ENCODE data around the gene FADS1. TPM values are rescaled to one million over a fixed set of nuclear protein-coding genes. Genes with fewer than 3 reads are reported as not detected.
A peak's percentile ranks its signal among the peaks of the same experiment; 100 is the strongest.

The FADS1 gene
- total RNA-seq, 1 donor from 2014 or later, result 74.6 TPM

GRCh38 chr11:61757213-61757862 lies 59.5 kb downstream of the FADS1 start:
- DNase-seq (ENCODE audit: low read depth) (no peak), FAIRE-seq (no peak)
- Mint-ChIP-seq H3K36me3 (ENCODE audit: low read depth, unreplicated experiment) (peaks cover 4% of the 10 kb centered on the region), H3K4me3 (ENCODE audit: unreplicated experiment) (peak overlapping the region; percentile 31), H3K9me3 (ENCODE audit: unreplicated experiment) (no peaks in the 10 kb centered on the region), H3K27ac (ENCODE audit: unreplicated experiment) (no peak overlapping the region), H3K4me1 (ENCODE audit: low read depth, unreplicated experiment) (peaks cover 24% of the 10 kb centered on the region), H3K27me3 (ENCODE audit: low read depth, unreplicated experiment) (no peaks in the 10 kb centered on the region)
- Histone ChIP-seq H3K9ac (ENCODE audit: low read length) (no peak overlapping the region), H3K36me3 (ENCODE audit: insufficient read depth, low read length) (no peaks in the 10 kb centered on the region), H3K27ac (ENCODE audit: low read depth, low read length) (no peak overlapping the region), H3K4me2 (ENCODE audit: low read length) (peak overlapping the region; percentile 68), H2AFZ (ENCODE audit: low read depth, low read length) (no peak overlapping the region), H3K9me3 (ENCODE audit: insufficient read depth, low read depth, low read length) (no peaks in the 10 kb centered on the region), H3K79me2 (ENCODE audit: insufficient read depth, low read length) (peaks cover 74% of the 10 kb centered on the region), H4K20me1 (ENCODE audit: insufficient read depth, low read length) (peaks cover 10% of the 10 kb centered on the region), H3K4me1 (ENCODE audit: insufficient read depth, low read length) (peaks cover 54% of the 10 kb centered on the region), H3K27me3 (ENCODE audit: insufficient read depth, low read length) (no peaks in the 10 kb centered on the region), H3K4me3 (ENCODE audit: insufficient read depth, low read depth, low read length) (no peak overlapping the region)
- TF ChIP-seq CTCF (IDR thresholded peaks at IDR 0.05; ENCODE audit: insufficient read depth, low read depth, low read length) (no peak), EZH2 (IDR thresholded peaks at IDR 0.05; ENCODE audit: insufficient read depth, low read length) (no peak)

GRCh38 chr11:61756452-61757212 lies 60.2 kb downstream of the FADS1 start:
- H3K36me3 ChIP-seq (ENCODE audit: insufficient read depth, low read length), result no peaks in the 10 kb centered on the region
- no peaks in the 10 kb centered on the region for H3K9me3 ChIP-seq (ENCODE audit: insufficient read depth, low read depth, low read length)
- FAIRE-seq, result no peak
- peak overlapping the region; percentile 31 for H3K4me3 Mint-ChIP-seq (ENCODE audit: unreplicated experiment)
- peak overlapping the region; percentile 68 for H3K4me2 ChIP-seq (ENCODE audit: low read length)
- peaks cover 20% of the 10 kb centered on the region for H3K4me1 Mint-ChIP-seq (ENCODE audit: low read depth, unreplicated experiment)
- peaks cover 68% of the 10 kb centered on the region for H3K79me2 ChIP-seq (ENCODE audit: insufficient read depth, low read length)
- H3K27ac ChIP-seq (ENCODE audit: low read depth, low read length), result peak overlapping the region; percentile 51
- peaks cover 4% of the 10 kb centered on the region for H4K20me1 ChIP-seq (ENCODE audit: insufficient read depth, low read length)
- no peak overlapping the region for H3K4me3 ChIP-seq (ENCODE audit: insufficient read depth, low read depth, low read length)
- H3K27me3 Mint-ChIP-seq (ENCODE audit: low read depth, unreplicated experiment), result no peaks in the 10 kb centered on the region
- H2AFZ ChIP-seq (ENCODE audit: low read depth, low read length), result peak overlapping the region; percentile 37
- peak overlapping the region; percentile 62 for H3K27ac Mint-ChIP-seq (ENCODE audit: unreplicated experiment)
- H3K36me3 Mint-ChIP-seq (ENCODE audit: low read depth, unreplicated experiment), result peaks cover 2% of the 10 kb centered on the region
- peak; percentile 26 for DNase-seq (ENCODE audit: low read depth)
- TF ChIP-seq EZH2 (IDR thresholded peaks at IDR 0.05; ENCODE audit: insufficient read depth, low read length) (no peak), CTCF (IDR thresholded peaks at IDR 0.05; ENCODE audit: insufficient read depth, low read depth, low read length) (no peak)
- H3K27me3 ChIP-seq (ENCODE audit: insufficient read depth, low read length), result no peaks in the 10 kb centered on the region
- H3K9ac ChIP-seq (ENCODE audit: low read length), result peak overlapping the region; percentile 60
- no peaks in the 10 kb centered on the region for H3K9me3 Mint-ChIP-seq (ENCODE audit: unreplicated experiment)
- peaks cover 54% of the 10 kb centered on the region for H3K4me1 ChIP-seq (ENCODE audit: insufficient read depth, low read length)

GRCh38 chr11:61756147-61756451 lies 60.7 kb downstream of the FADS1 start:
- Mint-ChIP-seq H3K27ac (ENCODE audit: unreplicated experiment) (peak overlapping the region; percentile 26), H3K4me1 (ENCODE audit: low read depth, unreplicated experiment) (peaks cover 18% of the 10 kb centered on the region), H3K27me3 (ENCODE audit: low read depth, unreplicated experiment) (no peaks in the 10 kb centered on the region), H3K36me3 (ENCODE audit: low read depth, unreplicated experiment) (no peaks in the 10 kb centered on the region), H3K4me3 (ENCODE audit: unreplicated experiment) (no peak overlapping the region), H3K9me3 (ENCODE audit: unreplicated experiment) (no peaks in the 10 kb centered on the region)
- Histone ChIP-seq H3K4me1 (ENCODE audit: insufficient read depth, low read length) (peaks cover 54% of the 10 kb centered on the region), H3K4me3 (ENCODE audit: insufficient read depth, low read depth, low read length) (no peak overlapping the region), H3K27me3 (ENCODE audit: insufficient read depth, low read length) (no peaks in the 10 kb centered on the region), H3K9me3 (ENCODE audit: insufficient read depth, low read depth, low read length) (no peaks in the 10 kb centered on the region), H4K20me1 (ENCODE audit: insufficient read depth, low read length) (peaks cover 3% of the 10 kb centered on the region), H2AFZ (ENCODE audit: low read depth, low read length) (peak overlapping the region; percentile 37), H3K27ac (ENCODE audit: low read depth, low read length) (peak overlapping the region; percentile 45), H3K36me3 (ENCODE audit: insufficient read depth, low read length) (no peaks in the 10 kb centered on the region), H3K9ac (ENCODE audit: low read length) (peak overlapping the region; percentile 60), H3K79me2 (ENCODE audit: insufficient read depth, low read length) (peaks cover 64% of the 10 kb centered on the region), H3K4me2 (ENCODE audit: low read length) (peak overlapping the region; percentile 68)
- TF ChIP-seq CTCF (IDR thresholded peaks at IDR 0.05; ENCODE audit: insufficient read depth, low read depth, low read length) (no peak), EZH2 (IDR thresholded peaks at IDR 0.05; ENCODE audit: insufficient read depth, low read length) (no peak)
- DNase-seq (ENCODE audit: low read depth) (no peak), FAIRE-seq (no peak)

Data from astrocyte (in vitro differentiated cells and primary cell).